Measurements from ENCODE around the gene FILIP1L.

Gene FILIP1L

DNA sequence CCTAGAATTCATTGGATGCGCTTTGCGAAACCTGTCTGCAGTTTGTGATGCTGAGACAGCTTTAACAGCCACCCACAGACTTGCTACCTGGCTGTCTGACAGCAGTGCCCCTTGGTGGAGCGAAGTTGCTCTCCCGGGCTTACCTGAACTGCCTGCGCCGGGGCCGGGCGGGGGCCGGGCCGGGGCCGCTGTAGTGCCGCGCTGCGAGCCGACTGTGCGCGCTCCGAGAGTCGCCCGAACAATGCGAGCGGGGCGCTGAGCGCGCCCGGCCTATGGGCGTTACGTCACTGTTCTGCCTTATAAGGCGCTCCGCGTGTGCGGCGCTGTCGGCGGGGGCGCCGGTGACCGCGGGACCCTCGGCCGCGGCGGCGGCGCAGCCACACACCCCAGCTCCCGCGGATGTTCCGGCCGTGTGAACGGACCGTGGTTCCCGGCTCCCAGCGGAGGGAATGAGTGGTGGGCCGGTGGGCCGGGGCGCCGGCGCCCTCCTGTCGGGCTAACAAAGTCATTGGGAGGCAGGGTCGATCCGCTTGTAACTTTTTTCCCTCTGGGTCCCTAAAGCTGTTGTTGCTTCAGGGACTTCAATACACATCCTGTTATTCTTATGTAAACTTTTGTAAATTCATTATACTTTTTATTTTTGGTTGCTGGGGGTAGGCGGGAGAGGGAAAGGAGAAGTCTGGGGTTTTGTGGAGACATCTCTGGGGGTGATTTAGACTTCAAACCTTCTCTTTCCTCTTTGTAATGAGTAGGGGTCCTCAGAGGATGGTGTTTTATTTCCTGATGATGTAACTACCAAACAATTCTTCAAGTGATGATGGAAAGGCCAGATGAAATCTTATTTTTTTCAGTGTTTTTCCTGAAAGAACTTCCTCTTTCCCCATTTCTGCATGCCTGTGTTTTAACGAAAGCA lies 238.1 kb downstream of the FILIP1L start:
- Histone ChIP-seq H4K12ac (ENCODE audit: low read depth, low read length) (peak overlapping the region; percentile 59), H3K4me1 (ENCODE audit: control insufficient read depth in 1 of 2, insufficient read depth in 2 of 2, low read length in 2 of 2) (peaks cover 3% of the 10 kb centered on the region in 2 experiments), H4K91ac (ENCODE audit: low read depth, low read length) (peak overlapping the region; percentile 34), H2BK5ac (ENCODE audit: low read depth, low read length, poor library complexity) (no peak overlapping the region), H2AK5ac (ENCODE audit: low read length) (no peak overlapping the region), H3K4ac (ENCODE audit: low read depth, low read length) (peak overlapping the region; percentile 73), H3K9ac (ENCODE audit: low read length) (peak overlapping the region; percentile 99), H3K9me3 (ENCODE audit: insufficient read depth, low read depth, low read length) (no peaks in the 10 kb centered on the region), H3K18ac (ENCODE audit: low read length) (peak overlapping the region; percentile 76), H3K27ac (ENCODE audit: low read depth, low read length) (peak overlapping the region; percentile 78), H3K79me2 (ENCODE audit: control insufficient read depth, insufficient read depth, low read length, poor library complexity) (peaks cover 1% of the 10 kb centered on the region), H3K79me1 (ENCODE audit: low read length) (peaks cover 6% of the 10 kb centered on the region), H2BK120ac (ENCODE audit: insufficient read depth, low read length, poor library complexity) (peak overlapping the region; percentile 64), H2AFZ (ENCODE audit: insufficient read depth, low read length, poor library complexity) (peak overlapping the region; percentile 66), H3K14ac (ENCODE audit: low read length) (peak overlapping the region; percentile 84), H4K8ac (ENCODE audit: low read depth, low read length) (peak overlapping the region; percentile 55), H3K23ac (ENCODE audit: low read length) (no peak overlapping the region), H3K27me3 (ENCODE audit: insufficient read depth, low read length) (no peaks in the 10 kb centered on the region), H3K36me3 (ENCODE audit: control insufficient read depth in 1 of 2, insufficient read depth in 2 of 2, low read length in 2 of 2) (no peaks in the 10 kb centered on the region), H3K4me2 (ENCODE audit: low read length) (peak overlapping the region; percentile 74), H2BK12ac (ENCODE audit: low read length) (peak overlapping the region; percentile 29), H3K4me3 (ENCODE audit: low read depth, low read length) (peak overlapping the region; percentile 81)
- peak; percentile 28 to 67 for DNase-seq
- WGBS (ENCODE audit: extremely low coverage, insufficient coverage, insufficient read length) = no CpG with 5 or more reads among the region's 63 CpGs

DNA sequence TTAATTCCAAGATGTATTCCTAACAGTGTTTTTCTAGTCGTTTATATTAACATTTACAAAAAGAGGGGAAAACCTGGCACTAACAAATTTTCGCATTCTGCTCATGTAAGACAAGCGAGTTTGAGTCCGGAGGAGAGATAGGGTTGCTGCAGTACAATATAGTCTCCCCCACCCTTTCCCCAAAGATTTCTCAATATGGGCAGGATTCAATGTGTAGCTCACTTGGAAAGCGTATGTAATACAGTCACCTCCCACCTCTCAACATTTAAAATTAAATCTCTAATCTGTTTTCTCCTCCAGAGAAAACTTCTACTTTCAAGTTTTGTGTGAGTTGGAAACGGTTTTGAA lies 238.7 kb downstream of the FILIP1L start:
- no peak overlapping the region for H2AK5ac ChIP-seq (ENCODE audit: low read length)
- no peak overlapping the region for H2BK120ac ChIP-seq (ENCODE audit: insufficient read depth, low read length, poor library complexity)
- no peak overlapping the region for H3K23ac ChIP-seq (ENCODE audit: low read length)
- peaks cover 1% of the 10 kb centered on the region for H3K79me2 ChIP-seq (ENCODE audit: control insufficient read depth, insufficient read depth, low read length, poor library complexity)
- H3K27ac ChIP-seq (ENCODE audit: low read depth, low read length) = peak overlapping the region; percentile 78
- H3K14ac ChIP-seq (ENCODE audit: low read length) = no peak overlapping the region
- H3K9me3 ChIP-seq (ENCODE audit: insufficient read depth, low read depth, low read length) = no peaks in the 10 kb centered on the region
- peak overlapping the region; percentile 81 for H3K4me3 ChIP-seq (ENCODE audit: low read depth, low read length)
- peaks cover 6% of the 10 kb centered on the region for H3K79me1 ChIP-seq (ENCODE audit: low read length)
- no peak overlapping the region for H4K12ac ChIP-seq (ENCODE audit: low read depth, low read length)
- H3K4me1 ChIP-seq (ENCODE audit: control insufficient read depth in 1 of 2, insufficient read depth in 2 of 2, low read length in 2 of 2) = peaks cover 3 to 5% of the 10 kb centered on the region in 2 experiments
- peak overlapping the region; percentile 99 for H3K9ac ChIP-seq (ENCODE audit: low read length)
- H2AFZ ChIP-seq (ENCODE audit: insufficient read depth, low read length, poor library complexity) = no peak overlapping the region
- H2BK5ac ChIP-seq (ENCODE audit: low read depth, low read length, poor library complexity) = no peak overlapping the region
- DNase-seq = no peak
- H3K18ac ChIP-seq (ENCODE audit: low read length) = no peak overlapping the region
- H3K27me3 ChIP-seq (ENCODE audit: insufficient read depth, low read length) = no peaks in the 10 kb centered on the region
- no peak overlapping the region for H3K4ac ChIP-seq (ENCODE audit: low read depth, low read length)
- H3K4me2 ChIP-seq (ENCODE audit: low read length) = peak overlapping the region; percentile 74
- no peaks in the 10 kb centered on the region for H3K36me3 ChIP-seq (ENCODE audit: control insufficient read depth in 1 of 2, insufficient read depth in 2 of 2, low read length in 2 of 2)
- no CpG with 5 or more reads among the region's 6 CpGs for WGBS (ENCODE audit: extremely low coverage, insufficient coverage, insufficient read length)
- no peak overlapping the region for H2BK12ac ChIP-seq (ENCODE audit: low read length)
- H4K91ac ChIP-seq (ENCODE audit: low read depth, low read length) = no peak overlapping the region
- no peak overlapping the region for H4K8ac ChIP-seq (ENCODE audit: low read depth, low read length)

DNA sequence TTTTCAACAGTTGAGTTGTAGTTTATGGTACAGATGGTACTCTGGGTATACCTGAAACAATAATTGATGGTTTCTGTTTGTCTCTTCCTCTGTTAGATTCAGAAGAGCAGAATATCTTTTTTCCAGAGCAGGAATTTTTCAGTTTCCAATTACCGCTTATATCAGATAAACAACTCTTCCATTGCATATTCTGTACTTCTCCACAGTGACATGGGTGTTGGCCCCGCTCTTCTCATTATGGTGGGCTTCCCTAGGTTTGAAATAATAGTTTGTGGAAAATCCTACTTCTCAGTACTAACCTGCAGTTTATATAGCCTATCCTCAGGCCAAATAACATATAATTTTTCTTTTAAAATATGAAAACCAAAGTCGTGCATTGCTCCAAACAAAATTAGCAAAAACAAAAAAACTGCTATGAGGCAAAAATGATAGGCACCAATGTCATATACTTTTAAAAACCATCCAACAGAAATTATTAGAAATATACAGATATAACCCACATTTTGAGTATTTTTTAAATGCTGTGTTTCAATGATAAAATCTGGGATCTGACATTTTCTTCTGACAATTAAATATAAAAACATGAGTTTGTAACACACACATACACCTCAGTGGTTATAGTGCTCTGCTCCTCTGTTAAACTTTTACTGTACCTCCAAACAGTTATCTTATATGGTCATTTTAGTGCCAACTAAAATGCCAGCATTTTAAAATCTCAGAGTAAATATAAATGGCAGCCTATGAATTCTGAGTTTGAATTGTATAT lies 239.9 kb downstream of the FILIP1L start:
- H3K23ac ChIP-seq (ENCODE audit: low read length) = no peak overlapping the region
- H2AK5ac ChIP-seq (ENCODE audit: low read length) = no peak overlapping the region
- H3K9me3 ChIP-seq (ENCODE audit: insufficient read depth, low read depth, low read length) = no peaks in the 10 kb centered on the region
- H3K14ac ChIP-seq (ENCODE audit: low read length) = no peak overlapping the region
- H3K79me1 ChIP-seq (ENCODE audit: low read length) = peaks cover 6% of the 10 kb centered on the region
- H3K27me3 ChIP-seq (ENCODE audit: insufficient read depth, low read length) = no peaks in the 10 kb centered on the region
- no peaks in the 10 kb centered on the region for H3K36me3 ChIP-seq (ENCODE audit: control insufficient read depth in 1 of 2, insufficient read depth in 2 of 2, low read length in 2 of 2)
- no peak overlapping the region for H3K9ac ChIP-seq (ENCODE audit: low read length)
- peaks cover 1% of the 10 kb centered on the region for H3K79me2 ChIP-seq (ENCODE audit: control insufficient read depth, insufficient read depth, low read length, poor library complexity)
- no peak for DNase-seq
- H3K27ac ChIP-seq (ENCODE audit: low read depth, low read length) = no peak overlapping the region
- no peak overlapping the region for H4K91ac ChIP-seq (ENCODE audit: low read depth, low read length)
- H3K4me1 ChIP-seq (ENCODE audit: control insufficient read depth in 1 of 2, insufficient read depth in 2 of 2, low read length in 2 of 2) = peaks cover 3 to 7% of the 10 kb centered on the region in 2 experiments
- H2BK120ac ChIP-seq (ENCODE audit: insufficient read depth, low read length, poor library complexity) = no peak overlapping the region
- H4K8ac ChIP-seq (ENCODE audit: low read depth, low read length) = no peak overlapping the region
- no peak overlapping the region for H3K4ac ChIP-seq (ENCODE audit: low read depth, low read length)
- no peak overlapping the region for H3K4me3 ChIP-seq (ENCODE audit: low read depth, low read length)
- no peak overlapping the region for H3K18ac ChIP-seq (ENCODE audit: low read length)
- peak overlapping the region; percentile 47 for H3K4me2 ChIP-seq (ENCODE audit: low read length)
- H2BK5ac ChIP-seq (ENCODE audit: low read depth, low read length, poor library complexity) = no peak overlapping the region
- H2BK12ac ChIP-seq (ENCODE audit: low read length) = no peak overlapping the region
- WGBS (ENCODE audit: extremely low coverage, insufficient coverage, insufficient read length) = no CpG with 5 or more reads among the region's 3 CpGs
- no peak overlapping the region for H2AFZ ChIP-seq (ENCODE audit: insufficient read depth, low read length, poor library complexity)
- no peak overlapping the region for H4K12ac ChIP-seq (ENCODE audit: low read depth, low read length)

DNA sequence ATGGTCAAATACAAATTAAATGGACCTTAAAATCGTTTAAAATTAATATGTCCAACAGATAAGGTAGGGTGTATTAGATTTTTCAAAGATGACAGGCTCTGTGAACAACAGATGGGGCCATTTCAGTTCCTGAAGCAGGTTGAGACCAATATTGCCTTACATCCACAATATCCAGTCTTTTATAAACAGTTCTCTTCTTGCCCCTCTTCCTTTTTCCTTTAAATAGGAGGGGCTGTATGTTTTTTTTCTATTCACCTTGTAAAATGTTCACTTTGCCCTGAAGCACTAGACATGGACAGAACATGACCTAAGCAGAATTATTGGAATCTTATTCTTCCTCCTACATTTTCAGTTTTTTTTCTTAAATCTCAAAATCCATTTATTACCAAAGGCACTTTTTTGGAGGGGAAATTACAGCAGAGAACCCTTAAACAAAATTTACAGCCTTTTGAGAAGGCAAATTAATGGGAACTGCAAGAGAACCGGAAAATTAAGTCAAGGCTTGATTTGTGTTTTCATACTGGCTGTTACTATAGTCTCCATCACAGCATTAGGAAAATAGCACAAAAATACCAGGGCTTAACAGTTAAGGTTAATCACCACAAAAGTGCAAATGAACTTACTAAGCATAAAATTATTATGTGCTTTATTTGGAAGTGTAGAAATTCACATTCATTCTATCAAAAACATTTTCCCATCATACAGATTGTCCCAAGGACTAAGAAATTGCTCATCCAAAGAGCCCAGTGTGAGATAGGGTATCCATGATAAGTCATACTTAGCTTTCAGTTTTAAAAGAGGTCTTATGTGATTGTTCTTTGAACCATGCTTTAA lies 240.8 kb downstream of the FILIP1L start:
- Histone ChIP-seq H3K27ac (ENCODE audit: low read depth, low read length) (no peak overlapping the region), H3K4me2 (ENCODE audit: low read length) (peak overlapping the region; percentile 39), H3K4me1 (ENCODE audit: control insufficient read depth in 1 of 2, insufficient read depth in 2 of 2, low read length in 2 of 2) (peaks cover 3 to 7% of the 10 kb centered on the region in 2 experiments), H3K36me3 (ENCODE audit: control insufficient read depth in 1 of 2, insufficient read depth in 2 of 2, low read length in 2 of 2) (no peaks in the 10 kb centered on the region), H2BK120ac (ENCODE audit: insufficient read depth, low read length, poor library complexity) (no peak overlapping the region), H4K91ac (ENCODE audit: low read depth, low read length) (no peak overlapping the region), H3K18ac (ENCODE audit: low read length) (no peak overlapping the region), H3K9ac (ENCODE audit: low read length) (no peak overlapping the region), H3K27me3 (ENCODE audit: insufficient read depth, low read length) (no peaks in the 10 kb centered on the region), H2BK12ac (ENCODE audit: low read length) (no peak overlapping the region), H4K12ac (ENCODE audit: low read depth, low read length) (no peak overlapping the region), H2AK5ac (ENCODE audit: low read length) (no peak overlapping the region), H3K9me3 (ENCODE audit: insufficient read depth, low read depth, low read length) (no peaks in the 10 kb centered on the region), H2BK5ac (ENCODE audit: low read depth, low read length, poor library complexity) (no peak overlapping the region), H3K79me1 (ENCODE audit: low read length) (peaks cover 6% of the 10 kb centered on the region), H3K23ac (ENCODE audit: low read length) (no peak overlapping the region), H2AFZ (ENCODE audit: insufficient read depth, low read length, poor library complexity) (no peak overlapping the region), H3K4ac (ENCODE audit: low read depth, low read length) (no peak overlapping the region), H3K4me3 (ENCODE audit: low read depth, low read length) (no peak overlapping the region), H3K14ac (ENCODE audit: low read length) (no peak overlapping the region), H4K8ac (ENCODE audit: low read depth, low read length) (no peak overlapping the region), H3K79me2 (ENCODE audit: control insufficient read depth, insufficient read depth, low read length, poor library complexity) (peaks cover 1% of the 10 kb centered on the region)
- WGBS (ENCODE audit: extremely low coverage, insufficient coverage, insufficient read length) = no CpG with 5 or more reads among the region's 2 CpGs
- DNase-seq = no peak
